Neural cell (in vitro differentiated cells): ENCODE results near the gene NDUFA6. TPM values are rescaled to one million over a fixed set of nuclear protein-coding genes. Genes with fewer than 3 reads are reported as not detected.

Experiments used
- H2AFZ ChIP-seq: fragments of 200-600, 300-800 bp; sonication (generic), shearing (Covaris generic); 2 replicates; pipeline ENCODE4 v1.6.0; 2014; ENCODE audit warnings: low read depth, mild to moderate bottlenecking, antibody characterized with exemption, low read length, moderate library complexity
- H3F3A ChIP-seq: fragments of 200-600 bp; shearing (Covaris generic); 2 replicates; pipeline ENCODE4 v1.6.1; 2016; ENCODE audit warnings: mild to moderate bottlenecking, moderate library complexity, mixed read lengths, antibody characterized with exemption, low read length; ENCODE audit not compliant: insufficient read depth, poor library complexity, severe bottlenecking
- H3K27ac ChIP-seq: fragments of 200-600, 300-800 bp; sonication (generic), shearing (Covaris generic); 2 replicates; pipeline ENCODE4 v1.5.1; 2014; ENCODE audit warnings: mild to moderate bottlenecking, low read length, moderate library complexity
- H3K27me3 ChIP-seq: fragments of 300-800, 200-600 bp; sonication (generic), shearing (Covaris generic); 2 replicates; pipeline ENCODE4 v1.6.0; 2014; ENCODE audit warnings: mild to moderate bottlenecking, low read depth, low read length, moderate library complexity; ENCODE audit not compliant: insufficient read depth
- H3K36me3 ChIP-seq: fragments of 300-800, 200-600 bp; sonication (generic), shearing (Covaris generic); 2 replicates; pipeline ENCODE4 v1.5.1; 2014; ENCODE audit warnings: mild to moderate bottlenecking, antibody characterized with exemption, low read length, moderate library complexity; ENCODE audit not compliant: insufficient read depth
- H3K4me2 ChIP-seq: fragments of 300-800, 200-600 bp; sonication (generic), shearing (Covaris generic); 2 replicates; pipeline ENCODE4 v1.6.0; 2014; ENCODE audit warnings: mild to moderate bottlenecking, low read length
- H3K4me3 ChIP-seq: fragments of 300-800, 200-600 bp; sonication (generic), shearing (Covaris generic); 2 replicates; pipeline ENCODE4 v1.5.1; 2014; ENCODE audit warnings: mild to moderate bottlenecking, low read length, moderate library complexity
- H3K79me2 ChIP-seq: fragments of 200-600 bp; shearing (Covaris generic); replicated peaks from 2 replicates; pipeline ENCODE4 v1.6.0; 2014; ENCODE audit warnings: mild to moderate bottlenecking, low read length, moderate library complexity; ENCODE audit not compliant: insufficient read depth
- H3K9ac ChIP-seq: fragments of 300-800, 200-600 bp; sonication (generic), shearing (Covaris generic); 2 replicates; pipeline ENCODE4 v1.6.1; 2016; ENCODE audit warnings: mild to moderate bottlenecking, low read length, mixed read lengths
- H3K9me2 ChIP-seq: fragments of 200-600 bp; shearing (Covaris generic); 2 replicates; pipeline ENCODE4 v1.6.1; 2016; ENCODE audit warnings: mild to moderate bottlenecking, low read length, mixed read lengths; ENCODE audit not compliant: insufficient read depth
- H3K9me3 ChIP-seq: fragments of 200-600, 300-800 bp; sonication (generic), shearing (Covaris generic); 2 replicates; pipeline ENCODE4 v1.6.1; 2016; ENCODE audit warnings: mild to moderate bottlenecking, mixed run types, low read length, moderate library complexity, mixed read lengths
- H4K20me1 ChIP-seq: fragments of 200-600 bp; shearing (Covaris generic); 2 replicates; pipeline ENCODE4 v1.6.1; 2016; ENCODE audit warnings: mild to moderate bottlenecking, mixed run types; ENCODE audit not compliant: insufficient read depth
- CTCF ChIP-seq: fragments of 450-650 bp; IDR thresholded peaks from 2 replicates; pipeline ENCODE4 v1.5.1; 2014; ENCODE audit warnings: antibody characterized with exemption, mild to moderate bottlenecking, moderate library complexity; ENCODE audit not compliant: poor library complexity, severe bottlenecking
- EP300 ChIP-seq: fragments of 450-650 bp; conservative IDR thresholded peaks from 2 replicates; pipeline ENCODE4 v1.6.1; 2014; ENCODE audit warnings: antibody characterized with exemption, mild to moderate bottlenecking, moderate library complexity; ENCODE audit not compliant: poor library complexity, severe bottlenecking
- EZH2 ChIP-seq: fragments of 200-600, 300-800 bp; shearing (Covaris generic), sonication (generic); IDR thresholded peaks from 2 replicates; pipeline ENCODE4 v1.6.1; 2014; ENCODE audit warnings: antibody characterized with exemption, low read length, borderline replicate concordance, mild to moderate bottlenecking; ENCODE audit not compliant: insufficient read depth, poor library complexity, severe bottlenecking
- MXI1 ChIP-seq: fragments of 450-650 bp; conservative IDR thresholded peaks from 2 replicates; pipeline ENCODE4 v1.6.1; 2014; ENCODE audit warnings: antibody characterized with exemption, mild to moderate bottlenecking; ENCODE audit not compliant: poor library complexity, severe bottlenecking
- POLR2AphosphoS5 ChIP-seq: IDR thresholded peaks from 2 replicates; pipeline ENCODE4 v1.6.1; 2012
- RAD21 ChIP-seq: fragments of 450-650 bp; conservative IDR thresholded peaks from 2 replicates; pipeline ENCODE4 v1.6.1; 2014; ENCODE audit warnings: antibody characterized with exemption, mild to moderate bottlenecking, moderate library complexity
- REST ChIP-seq: IDR thresholded peaks from 2 replicates; pipeline ENCODE4 v1.6.1; 2012; ENCODE audit warnings: borderline replicate concordance
- SMC3 ChIP-seq: fragments of 450-650 bp; conservative IDR thresholded peaks from 2 replicates; pipeline ENCODE4 v1.6.1; 2014; ENCODE audit warnings: antibody characterized with exemption, mild to moderate bottlenecking, moderate library complexity; ENCODE audit not compliant: poor library complexity
- TAF1 ChIP-seq: IDR thresholded peaks from 2 replicates; pipeline ENCODE4 v1.6.1; 2012; ENCODE audit warnings: low read depth
- polyA plus RNA-seq: library from polyadenylated mRNA; depleted of rRNA; stranded (reverse); fragments of >200 nt; gene quantifications from 2 replicates; pipeline ENCODE4 v1.2.3, GENCODE V29; 2014

The NDUFA6 gene
- polyA plus RNA-seq, 1 donor from 2014 or later = 273 TPM

- TF ChIP-seq TAF1 = no peak
- no peak for TF ChIP-seq RAD21
- TF ChIP-seq POLR2AphosphoS5 = no peak
- no peak for TF ChIP-seq MXI1
- no peak for TF ChIP-seq SMC3
- no peak for TF ChIP-seq REST
- no peak for TF ChIP-seq EP300
- TF ChIP-seq EZH2 = no peak
- no peak for TF ChIP-seq CTCF
- H3K36me3 ChIP-seq = no peaks in the 10 kb centered on the region
Observed at GRCh38 chr22:42062506-42063170, 27.9 kb downstream of the NDUFA6 start.

DNA sequence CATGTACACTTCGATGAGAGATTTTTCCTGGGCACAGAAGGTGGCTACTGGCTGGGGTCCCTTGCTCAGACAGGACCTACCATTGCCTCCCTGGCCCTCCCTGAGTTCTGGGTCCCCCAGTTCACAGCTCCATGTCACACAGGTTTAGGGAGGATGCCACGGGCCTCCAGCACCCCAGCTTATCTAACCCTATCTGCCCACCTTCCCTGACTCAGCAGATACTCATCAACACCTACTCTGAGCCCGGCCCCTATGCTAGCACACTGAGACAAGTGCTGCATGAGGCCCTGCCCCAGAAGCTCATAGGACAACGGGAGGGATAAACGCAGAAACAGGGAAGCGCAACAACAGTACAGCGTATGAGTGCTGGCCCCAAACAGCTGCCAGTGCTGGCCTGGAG is 29.5 kb downstream of the NDUFA6 start:
- Histone ChIP-seq H3K9me2 (no peaks in the 10 kb centered on the region), H3K27me3 (no peaks in the 10 kb centered on the region), H3K27ac (no peak overlapping the region), H2AFZ (no peak overlapping the region), H3K4me3 (no peak overlapping the region), H3K9me3 (no peaks in the 10 kb centered on the region), H4K20me1 (no peaks in the 10 kb centered on the region), H3K79me2 (no peaks in the 10 kb centered on the region), H3F3A (no peaks in the 10 kb centered on the region), H3K9ac (no peak overlapping the region), H3K36me3 (no peaks in the 10 kb centered on the region), H3K4me2 (no peak overlapping the region)
- TF ChIP-seq RAD21 (no peak), MXI1 (no peak), REST (no peak), EZH2 (no peak)

More at GRCh38 chr22:42062506-42063170, 27.9 kb downstream of the NDUFA6 start:
- no peaks in the 10 kb centered on the region for H3F3A ChIP-seq
- no peaks in the 10 kb centered on the region for H3K27me3 ChIP-seq
- H3K4me2 ChIP-seq = no peak overlapping the region
- no peaks in the 10 kb centered on the region for H3K9me2 ChIP-seq
- no peaks in the 10 kb centered on the region for H4K20me1 ChIP-seq
- H3K9me3 ChIP-seq = no peaks in the 10 kb centered on the region
- H3K9ac ChIP-seq = no peak overlapping the region
- H3K79me2 ChIP-seq = no peaks in the 10 kb centered on the region
- no peak overlapping the region for H2AFZ ChIP-seq
- H3K4me3 ChIP-seq = no peak overlapping the region
- H3K27ac ChIP-seq = no peak overlapping the region
